CD4-positive, alpha-beta T cell (primary cell): Measurements from ENCODE around the gene DENND4A. TPM values are rescaled to one million over a fixed set of nuclear protein-coding genes. Genes with fewer than 3 reads are reported as not detected.

Source experiments
- ATAC-seq: fragments of 200-7000 bp; cut with Tn5 transposase; one replicate; pipeline ENCODE4 v1.10.0; 2022; ENCODE audit warnings: mild to moderate bottlenecking; ENCODE audit not compliant: poor library complexity
- CTCF ChIA-PET: fragments of 350-600 bp; sonication (Branson Sonifier 250); formaldehyde crosslinking; loops from one replicate; lab custom pipeline; 2021; ENCODE audit warnings: antibody characterized with exemption, inconsistent platforms; lab: Charles Lee
- POLR2A ChIA-PET: fragments of 350-600 bp; sonication (Branson Sonifier 250); formaldehyde crosslinking; loops from one replicate; lab custom pipeline; 2021; ENCODE audit warnings: antibody characterized with exemption, inconsistent platforms; lab: Charles Lee
- DNase-seq, 14 experiments: peaks; one replicate each; pipeline ENCODE4 v3.0.0-alpha.2; 2013 to 2020; ENCODE audit warnings: mixed read lengths in 2 of 14
- H3K27ac ChIP-seq, 2 donors: one replicate each; pipeline versions ENCODE4 v1.5.1 to v1.7.0; 2013; ENCODE audit warnings: low read length in 2 of 2, low read depth in 1 of 2, mild to moderate bottlenecking in 1 of 2
- H3K27me3 ChIP-seq, 2 experiments: 1 replicate in 1 of 2; 2 replicates in 1 of 2; pipeline versions ENCODE4 v1.6.1 to v1.7.0; 2013; ENCODE audit warnings: low read length in 2 of 2, control low read depth in 1 of 2, mild to moderate bottlenecking in 1 of 2, moderate library complexity in 1 of 2; ENCODE audit not compliant: insufficient read depth in 2 of 2, control insufficient read depth in 1 of 2
- H3K36me3 ChIP-seq: one replicate; pipeline ENCODE4 v1.6.1; 2013; ENCODE audit warnings: low read length, control low read depth; ENCODE audit not compliant: insufficient read depth
- H3K4me1 ChIP-seq: one replicate; pipeline ENCODE4 v1.6.1; 2013; ENCODE audit warnings: low read length, control low read depth; ENCODE audit not compliant: insufficient read depth
- H3K4me3 ChIP-seq: one replicate; pipeline ENCODE4 v1.5.1; 2013; ENCODE audit warnings: mild to moderate bottlenecking, low read length, moderate library complexity
- H3K9me3 ChIP-seq, 2 experiments: 1 replicate in 1 of 2; 2 replicates in 1 of 2; pipeline versions ENCODE4 v1.6.1 to v1.7.0; 2013; ENCODE audit warnings: low read length in 2 of 2, mild to moderate bottlenecking in 2 of 2, control low read depth in 1 of 2, moderate library complexity in 1 of 2; ENCODE audit not compliant: control insufficient read depth in 1 of 2, insufficient read depth in 1 of 2
- H3K27ac Mint-ChIP-seq: one replicate; pipeline ENCODE4 v1.8.0; 2020; ENCODE audit warnings: mixed read lengths
- H3K27me3 Mint-ChIP-seq: one replicate; pipeline ENCODE4 v1.8.0; 2021; ENCODE audit warnings: mixed read lengths
- H3K36me3 Mint-ChIP-seq: one replicate; pipeline ENCODE4 v1.8.0; 2021; ENCODE audit warnings: low read depth, mixed read lengths
- H3K4me1 Mint-ChIP-seq: one replicate; pipeline ENCODE4 v1.8.0; 2021; ENCODE audit warnings: low read depth, mixed read lengths
- H3K4me3 Mint-ChIP-seq: one replicate; pipeline ENCODE4 v1.8.0; 2020; ENCODE audit warnings: mild to moderate bottlenecking, mixed read lengths
- H3K9me3 Mint-ChIP-seq: one replicate; pipeline ENCODE4 v1.8.0; 2020; ENCODE audit warnings: mixed read lengths
- intact Hi-C, 2 experiments: fragments of 100-400 bp; cut with DNase I in 1 of 2; cut with micrococcal nuclease in 1 of 2; formaldehyde crosslinking; loops; one replicate each; pipeline versions ENCODE4 v1.15.1 to v1.9.0; 2023 to 2025; cut with DNase I, micrococcal nuclease
- total RNA-seq, 174 experiments: library from RNA in 2 of 174; stranded (reverse) in 2 of 174; gene quantifications; one replicate each; pipeline ENCODE4 v1.2.3 and lab custom pipeline; 2021 to 2026
- TF ChIP-seq, protein P1 (sequence below): fragments of 200-600 bp; IDR thresholded peaks from one replicate; pipeline ENCODE4 v1.8.0; 2022; ENCODE audit warnings: antibody characterized with exemption, mild to moderate bottlenecking

Gene DENND4A
- total RNA-seq, 2 experiments from 2014 or later = 64.1 to 69.6 TPM

DNA sequence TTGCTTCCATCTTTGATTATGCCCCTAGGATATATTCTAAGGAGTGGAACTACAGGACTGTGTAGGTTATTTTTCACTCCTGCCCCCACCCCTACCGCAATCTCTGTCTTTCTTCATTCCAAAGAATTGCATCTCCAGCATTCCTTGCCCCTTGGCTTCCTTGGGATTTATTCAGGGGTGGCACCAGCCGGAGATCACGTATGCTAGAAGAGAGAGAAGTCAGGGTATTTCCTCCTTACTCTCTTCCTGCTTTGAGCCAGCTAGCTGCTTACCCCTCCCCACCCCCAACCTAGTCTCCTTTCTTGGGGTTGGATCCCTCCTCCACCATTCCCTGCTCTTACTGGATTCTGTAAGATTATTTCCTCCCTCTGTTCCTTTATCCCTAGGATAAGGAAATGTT lies 35.0 kb upstream of the DENND4A start:
- Mint-ChIP-seq H3K27ac (peak overlapping the region; percentile 95), H3K4me3 (peak overlapping the region; percentile 83), H3K36me3 (no peaks in the 10 kb centered on the region), H3K27me3 (no peaks in the 10 kb centered on the region), H3K9me3 (no peaks in the 10 kb centered on the region), H3K4me1 (peaks cover 65% of the 10 kb centered on the region)
- TF ChIP-seq, protein P1, sequence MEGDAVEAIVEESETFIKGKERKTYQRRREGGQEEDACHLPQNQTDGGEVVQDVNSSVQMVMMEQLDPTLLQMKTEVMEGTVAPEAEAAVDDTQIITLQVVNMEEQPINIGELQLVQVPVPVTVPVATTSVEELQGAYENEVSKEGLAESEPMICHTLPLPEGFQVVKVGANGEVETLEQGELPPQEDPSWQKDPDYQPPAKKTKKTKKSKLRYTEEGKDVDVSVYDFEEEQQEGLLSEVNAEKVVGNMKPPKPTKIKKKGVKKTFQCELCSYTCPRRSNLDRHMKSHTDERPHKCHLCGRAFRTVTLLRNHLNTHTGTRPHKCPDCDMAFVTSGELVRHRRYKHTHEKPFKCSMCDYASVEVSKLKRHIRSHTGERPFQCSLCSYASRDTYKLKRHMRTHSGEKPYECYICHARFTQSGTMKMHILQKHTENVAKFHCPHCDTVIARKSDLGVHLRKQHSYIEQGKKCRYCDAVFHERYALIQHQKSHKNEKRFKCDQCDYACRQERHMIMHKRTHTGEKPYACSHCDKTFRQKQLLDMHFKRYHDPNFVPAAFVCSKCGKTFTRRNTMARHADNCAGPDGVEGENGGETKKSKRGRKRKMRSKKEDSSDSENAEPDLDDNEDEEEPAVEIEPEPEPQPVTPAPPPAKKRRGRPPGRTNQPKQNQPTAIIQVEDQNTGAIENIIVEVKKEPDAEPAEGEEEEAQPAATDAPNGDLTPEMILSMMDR = no peak
- intact Hi-C loops = loop anchor here in 1 of 2 experiments (5.0 kb wide), 1 partner anchor 70 kb away; no protein-coding TSS in a partner anchor
- H3K27ac ChIP-seq = peak overlapping the region; percentile 80 to 85
- no peaks in the 10 kb centered on the region for H3K9me3 ChIP-seq
- ATAC-seq (no peak), DNase-seq (peak in 4 of 14 experiments; percentile 35 to 63 (median 62))
- ChIA-PET CTCF (interaction anchor here (1.3 kb wide), 2 partner anchors 9 to 42 kb away, joined by 3 read pairs; partner anchors contain the start of gene RAB11A), POLR2A (interaction anchor here (0.7 to 5.6 kb wide), 4 partner anchors 8 to 93 kb away, joined by 3 to 39 read pairs (median 6); partner anchors contain the start of gene DENND4A)
- H3K4me3 ChIP-seq = no peak overlapping the region
- no peaks in the 10 kb centered on the region for H3K36me3 ChIP-seq
- H3K27me3 ChIP-seq = no peaks in the 10 kb centered on the region
- peaks cover 67% of the 10 kb centered on the region for H3K4me1 ChIP-seq

DNA sequence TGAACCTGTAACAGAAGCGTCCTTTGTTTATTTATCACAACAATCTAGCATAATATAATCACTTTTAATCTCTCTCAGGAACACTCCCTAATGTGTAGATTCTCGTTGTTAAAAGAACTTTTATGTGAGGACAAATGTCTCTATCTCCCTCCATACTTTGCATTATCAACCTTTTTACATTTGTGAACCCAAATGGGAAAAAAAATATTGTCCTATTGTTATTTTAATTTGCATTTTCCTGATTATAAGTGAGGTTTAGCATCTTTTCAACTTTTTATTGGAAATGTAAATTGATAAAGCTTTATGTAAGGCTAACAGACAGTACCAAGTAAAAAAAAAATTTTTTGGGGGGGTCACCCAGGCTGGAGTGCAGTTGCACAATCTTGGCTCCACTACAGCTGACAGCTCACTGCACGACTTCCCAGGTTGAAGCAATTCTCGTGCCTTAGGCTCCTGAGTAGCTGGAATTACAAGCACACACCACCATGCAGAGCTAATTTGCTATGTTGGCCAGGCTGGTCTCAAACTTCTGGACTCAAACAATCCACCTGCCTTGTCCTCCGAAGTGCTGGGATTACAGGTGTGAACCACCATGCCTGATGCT lies 33.0 kb upstream of the DENND4A start:
- no peak overlapping the region for H3K27ac Mint-ChIP-seq
- no peaks in the 10 kb centered on the region for H3K9me3 Mint-ChIP-seq
- TF ChIP-seq, protein P1 = no peak
- Histone ChIP-seq H3K27ac (no peak overlapping the region), H3K9me3 (no peaks in the 10 kb centered on the region), H3K27me3 (no peaks in the 10 kb centered on the region), H3K36me3 (no peaks in the 10 kb centered on the region), H3K4me3 (no peak overlapping the region), H3K4me1 (peaks cover 65% of the 10 kb centered on the region)
- DNase-seq (no peak), ATAC-seq (no peak)
- POLR2A ChIA-PET = interaction anchor here (5.6 kb wide), 1 partner anchor 33 kb away, joined by 39 read pairs; the partner anchor contains the start of gene DENND4A
- no peaks in the 10 kb centered on the region for H3K36me3 Mint-ChIP-seq
- intact Hi-C loops = loop anchor here in 1 of 2 experiments (5.0 kb wide), 1 partner anchor 68 kb away; no protein-coding TSS in a partner anchor
- no peak overlapping the region for H3K4me3 Mint-ChIP-seq
- H3K27me3 Mint-ChIP-seq = no peaks in the 10 kb centered on the region
- H3K4me1 Mint-ChIP-seq = peaks cover 67% of the 10 kb centered on the region
- CTCF ChIA-PET = interaction anchor here (0.9 to 1.8 kb wide), 4 partner anchors 9 to 46 kb away, joined by 3 to 12 read pairs (median 4); partner anchors contain the start of gene RAB11A

DNA sequence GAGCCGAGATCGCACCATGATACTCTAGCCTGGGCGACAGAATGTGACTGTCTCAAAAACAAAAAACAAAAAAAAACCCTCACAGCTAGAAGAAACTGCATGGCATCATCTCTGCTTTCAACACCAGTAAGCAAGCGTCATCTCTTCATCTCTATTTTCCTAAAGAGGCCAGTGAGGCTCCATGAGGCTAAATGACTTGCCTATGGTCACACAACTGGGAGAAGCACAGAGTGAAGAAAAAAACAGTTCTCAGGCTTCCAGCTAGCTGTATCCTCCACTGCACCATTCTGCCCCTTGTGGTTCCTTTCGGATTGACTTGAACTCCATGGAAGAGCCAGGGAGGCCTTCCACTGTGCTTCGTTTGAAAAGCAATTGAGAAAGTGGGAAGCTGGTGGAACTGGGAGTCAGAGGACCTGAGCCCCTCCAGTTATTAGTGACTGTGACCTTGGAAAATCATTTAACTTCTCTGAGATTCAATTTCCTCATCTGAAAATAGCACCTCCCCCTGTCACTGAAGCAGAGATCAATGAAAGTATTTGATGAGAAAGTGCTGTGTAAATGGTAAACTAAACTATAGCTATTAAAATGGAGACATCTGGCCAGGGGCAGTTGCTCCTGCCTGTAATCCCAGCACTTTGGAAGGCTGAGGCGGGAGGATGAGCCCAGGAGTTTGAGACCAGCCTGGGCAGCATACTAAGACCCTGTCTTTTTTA lies 32.1 kb upstream of the DENND4A start:
- ATAC-seq (no peak), DNase-seq (peak in 4 of 14 experiments; percentile 14 to 59 (median 42))
- Mint-ChIP-seq H3K4me1 (peaks cover 71% of the 10 kb centered on the region), H3K36me3 (no peaks in the 10 kb centered on the region), H3K9me3 (no peaks in the 10 kb centered on the region), H3K27ac (peak overlapping the region; percentile 66), H3K4me3 (no peak overlapping the region), H3K27me3 (no peaks in the 10 kb centered on the region)
- Histone ChIP-seq H3K27me3 (no peaks in the 10 kb centered on the region), H3K27ac (no peak overlapping the region), H3K36me3 (no peaks in the 10 kb centered on the region), H3K4me1 (peaks cover 62% of the 10 kb centered on the region), H3K4me3 (no peak overlapping the region), H3K9me3 (no peaks in the 10 kb centered on the region)
- CTCF ChIA-PET = interaction anchor here (0.6 to 1.8 kb wide), 9 partner anchors 8 to 1836 kb away, joined by 3 to 12 read pairs (median 4); partner anchors contain the start of gene RAB11A
- TF ChIP-seq, protein P1 = peak; percentile 21
- intact Hi-C loops = no loop called here
- POLR2A ChIA-PET = interaction anchor here (0.7 to 5.6 kb wide), 4 partner anchors 8 to 293 kb away, joined by 3 to 39 read pairs (median 4); partner anchors contain the start of genes DENND4A, HACD3 and RAB11A
